ENCODE measurements around the gene TMEM8B.
A peak's percentile ranks its signal among the peaks of the same experiment; 100 is the strongest.

Gene TMEM8B

GRCh38 chr9:35829084-35829763 is at the start of gene TMEM8B:
Gene TMEM8B, plus strand, starts transcription at chr9:35829228. Its CDS starts 220 bp downstream, at chr9:35829448.
- DNase-seq (ENCODE audit: low read depth): peak; percentile 83

GRCh38 chr9:35781066-35781465 is 48.0 kb upstream of the TMEM8B start:
- DNase-seq (ENCODE audit: low read depth): no peak

- DNase-seq (ENCODE audit: low read depth): no peak
Observed at GRCh38 chr9:35783418-35783817, 45.6 kb upstream of the TMEM8B start.

- DNase-seq (ENCODE audit: low read depth): no peak
Observed at GRCh38 chr9:35789541-35789940, 39.5 kb upstream of the TMEM8B start.

- no peak for DNase-seq (ENCODE audit: low read depth)
Observed at GRCh38 chr9:35790025-35790384, 39.0 kb upstream of the TMEM8B start.

- peak; percentile 86 for DNase-seq (ENCODE audit: low read depth)
Observed at GRCh38 chr9:35790385-35791296, 38.4 kb upstream of the TMEM8B start.

- DNase-seq (ENCODE audit: low read depth): no peak
Observed at GRCh38 chr9:35791297-35791921, 37.6 kb upstream of the TMEM8B start, which contains the start of gene NPR2. Gene NPR2, plus strand, starts transcription at chr9:35791591. Its CDS starts 818 bp downstream, at chr9:35792409.

GRCh38 chr9:35792024-35792813 is 36.8 kb upstream of the TMEM8B start:
- no peak for DNase-seq (ENCODE audit: low read depth)

GRCh38 chr9:35792826-35793225 is 36.2 kb upstream of the TMEM8B start:
- DNase-seq (ENCODE audit: low read depth): no peak

GRCh38 chr9:35793461-35793860 is 35.6 kb upstream of the TMEM8B start:
- DNase-seq (ENCODE audit: low read depth): no peak

- DNase-seq (ENCODE audit: low read depth): no peak
Observed at GRCh38 chr9:35795695-35796094, 33.3 kb upstream of the TMEM8B start.

- DNase-seq (ENCODE audit: low read depth): no peak
Observed at GRCh38 chr9:35797311-35798109, 31.5 kb upstream of the TMEM8B start.

- no peak for DNase-seq (ENCODE audit: low read depth)
Observed at GRCh38 chr9:35798658-35799374, 30.2 kb upstream of the TMEM8B start.

GRCh38 chr9:35800530-35800929 is 28.5 kb upstream of the TMEM8B start:
- DNase-seq (ENCODE audit: low read depth): no peak

GRCh38 chr9:35801328-35802128 is 27.5 kb upstream of the TMEM8B start:
- no peak for DNase-seq (ENCODE audit: low read depth)

- DNase-seq (ENCODE audit: low read depth): no peak
Observed at GRCh38 chr9:35806101-35806500, 22.9 kb upstream of the TMEM8B start.

- no peak for DNase-seq (ENCODE audit: low read depth)
Observed at GRCh38 chr9:35808433-35808832, 20.6 kb upstream of the TMEM8B start.

GRCh38 chr9:35810122-35810521 is 18.9 kb upstream of the TMEM8B start:
- DNase-seq (ENCODE audit: low read depth): no peak

GRCh38 chr9:35811381-35812024 is 17.5 kb upstream of the TMEM8B start:
- DNase-seq (ENCODE audit: low read depth): no peak

Measured in fibroblast of the conjunctiva (primary cell).